ENCODE data around the gene ZMIZ1.

Gene ZMIZ1

GRCh38 chr10:79241990-79242619 is 173.3 kb downstream of the ZMIZ1 start (continued):
- TF ChIP-seq PATZ1 (tag by site-specific recombination; IDR thresholded peaks at IDR 0.05) (peak; percentile 33), ZIC2 (tag by site-specific recombination; IDR thresholded peaks at IDR 0.05) (peak; percentile 91), ZNF398 (tag by site-specific recombination; IDR thresholded peaks at IDR 0.05) (peak; percentile 91), OSR2 (tag by site-specific recombination; IDR thresholded peaks at IDR 0.05) (peak; percentile 82), SP3 (tag by site-specific recombination; IDR thresholded peaks at IDR 0.05) (peak; percentile 63), ZBTB48 (tag by site-specific recombination; IDR thresholded peaks at IDR 0.05) (peak; percentile 26; the same call in 1 of the 2 replicates), ZSCAN23 (tag by site-specific recombination; IDR thresholded peaks at IDR 0.05) (no peak), ZBTB20 (tag by site-specific recombination; IDR thresholded peaks at IDR 0.05) (peak; percentile 93), IKZF3 (tag by site-specific recombination; IDR thresholded peaks at IDR 0.05) (peak; percentile 34; the same call in 1 of the 2 replicates), ZBTB26 (tag by site-specific recombination; optimal IDR thresholded peaks at IDR 0.05) (peak; percentile 67)

- Histone ChIP-seq H3K36me3 (ENCODE audit: control insufficient read depth in 2 of 2, insufficient read depth in 1 of 2, low read length in 2 of 2) (no peaks in the 10 kb centered on the region), H3K9me3 (ENCODE audit: control insufficient read depth, insufficient read depth, low read depth, low read length) (no peaks in the 10 kb centered on the region), H3K4me1 (ENCODE audit: control insufficient read depth, insufficient read depth, low read length) (peaks cover 14% of the 10 kb centered on the region), H3K4me3 (ENCODE audit: low read depth, low read length) (peak overlapping the region; percentile 40), H3K27ac (ENCODE audit: extremely low read depth, low read depth, low read length) (peak overlapping the region; percentile 66; the same call in 1 of the 2 replicates)
- CTCF ChIA-PET: interaction anchor here (1.2 kb wide), 1 partner anchor 39 kb away, joined by 3 read pairs; no protein-coding TSS in a partner anchor
- POLR2A ChIA-PET: interaction anchor here (0.7 to 1.2 kb wide), 3 partner anchors 12 to 731 kb away, joined by 3 to 4 read pairs (median 3); no protein-coding TSS in a partner anchor
- TF ChIP-seq ZNF600 (tag by site-specific recombination; IDR thresholded peaks at IDR 0.05) (peak; percentile 66), ZNF473 (tag by site-specific recombination; IDR thresholded peaks at IDR 0.05) (no peak), EGR2 (tag by site-specific recombination; IDR thresholded peaks at IDR 0.05; ENCODE audit: low read depth) (peak; percentile 87), ZBTB20 (tag by site-specific recombination; IDR thresholded peaks at IDR 0.05) (no peak), ZNF561 (tag by site-specific recombination; IDR thresholded peaks at IDR 0.05; ENCODE audit: borderline replicate concordance) (peak; percentile 85), SP2 (tag by site-specific recombination; IDR thresholded peaks at IDR 0.05) (peak; percentile 59), ELK4 (IDR thresholded peaks at IDR 0.05; ENCODE audit: borderline replicate concordance, low read depth, low read length) (no peak), TRIM28 (IDR thresholded peaks at IDR 0.05; ENCODE audit: borderline replicate concordance, low read length) (no peak), ZNF514 (tag by site-specific recombination; IDR thresholded peaks at IDR 0.05) (no peak), YY2 (tag by site-specific recombination; IDR thresholded peaks at IDR 0.05) (no peak), ZFP41 (tag by site-specific recombination; IDR thresholded peaks at IDR 0.05; ENCODE audit: borderline replicate concordance) (no peak), SCRT2 (tag by site-specific recombination; IDR thresholded peaks at IDR 0.05) (peak; percentile 95), ZNF670 (tag by site-specific recombination; IDR thresholded peaks at IDR 0.05; ENCODE audit: low read depth) (no peak), HOXA7 (CRISPR knock-in tag; IDR thresholded peaks at IDR 0.05; ENCODE audit: borderline replicate concordance) (no peak), ZNF214 (tag by site-specific recombination; IDR thresholded peaks at IDR 0.05; ENCODE audit: borderline replicate concordance) (no peak), ZNF366 (tag by site-specific recombination; conservative IDR thresholded peaks at IDR 0.05) (no peak), ZNF610 (tag by site-specific recombination; IDR thresholded peaks at IDR 0.05; ENCODE audit: borderline replicate concordance) (no peak), ZNF677 (tag by site-specific recombination; IDR thresholded peaks at IDR 0.05) (no peak), ZNF155 (tag by site-specific recombination; IDR thresholded peaks at IDR 0.05) (no peak), ZNF660 (tag by site-specific recombination; IDR thresholded peaks at IDR 0.05) (peak; percentile 78; the same call in 1 of the 2 replicates), ZNF223 (tag by site-specific recombination; IDR thresholded peaks at IDR 0.05) (no peak), ZNF394 (tag by site-specific recombination; IDR thresholded peaks at IDR 0.05; ENCODE audit: borderline replicate concordance) (peak; percentile 32; the same call in 1 of the 2 replicates), ZNF664 (tag by site-specific recombination; IDR thresholded peaks at IDR 0.05) (no peak)
Observed at GRCh38 chr10:79242620-79243152, 173.9 kb downstream of the ZMIZ1 start.

Data from HEK293 (cell line).